Measurements from ENCODE around the gene SUGCT. TPM values are rescaled to one million over a fixed set of nuclear protein-coding genes. Genes with fewer than 3 reads are reported as not detected.

SUGCT gene
- total and polyA plus RNA-seq, 2 of the 13 experiments (the other 11 are each of a cell fraction or from before 2014, with no cell fraction given), result 10.1 to 22.2 TPM

DNA sequence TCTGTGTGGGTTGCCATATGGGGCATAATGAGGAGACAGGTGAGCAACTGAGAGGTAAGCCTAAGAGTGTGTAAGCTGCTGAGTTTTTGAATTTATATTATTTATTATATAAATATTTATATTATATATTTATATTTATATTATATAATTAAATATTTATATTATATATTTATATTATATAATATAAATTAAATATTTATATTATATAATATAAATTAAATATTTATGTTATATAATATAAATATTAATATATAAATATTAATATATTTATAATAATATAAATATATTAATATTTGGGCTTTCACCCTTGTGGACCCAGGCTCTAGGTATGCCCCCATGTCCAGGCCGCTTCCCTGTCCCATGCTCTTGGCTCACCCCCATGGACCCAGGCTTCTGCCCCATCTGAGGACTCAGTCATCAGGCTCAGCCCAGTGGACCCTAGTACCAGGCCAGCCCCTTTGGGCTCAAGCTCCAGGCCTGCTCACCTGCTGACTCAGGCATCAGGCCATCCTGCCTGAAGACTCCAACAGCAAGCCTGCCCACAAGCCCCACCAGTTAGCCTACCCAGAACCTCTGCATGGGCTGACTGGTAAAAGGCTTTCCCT lies 755.4 kb downstream of the SUGCT start (continued):
- TF ChIP-seq CEBPB (IDR thresholded peaks at IDR 0.05; ENCODE audit: borderline replicate concordance, low read depth, low read length), result no peak
- TF ChIP-seq NR2C2 (CRISPR knock-in tag; IDR thresholded peaks at IDR 0.05; ENCODE audit: borderline replicate concordance), result no peak
- TF ChIP-seq TBL1XR1 (IDR thresholded peaks at IDR 0.05; ENCODE audit: borderline replicate concordance, low read length, partially characterized antibody), result no peak
- TF ChIP-seq ZNF776 (CRISPR knock-in tag; IDR thresholded peaks at IDR 0.05), result no peak
- TF ChIP-seq NONO (IDR thresholded peaks at IDR 0.05), result no peak
- TF ChIP-seq NONO (CRISPR knock-in tag; conservative IDR thresholded peaks at IDR 0.05), result no peak
- no peak for TF ChIP-seq ZNF552 (CRISPR knock-in tag; IDR thresholded peaks at IDR 0.05; ENCODE audit: borderline replicate concordance)
- TF ChIP-seq, protein P1, sequence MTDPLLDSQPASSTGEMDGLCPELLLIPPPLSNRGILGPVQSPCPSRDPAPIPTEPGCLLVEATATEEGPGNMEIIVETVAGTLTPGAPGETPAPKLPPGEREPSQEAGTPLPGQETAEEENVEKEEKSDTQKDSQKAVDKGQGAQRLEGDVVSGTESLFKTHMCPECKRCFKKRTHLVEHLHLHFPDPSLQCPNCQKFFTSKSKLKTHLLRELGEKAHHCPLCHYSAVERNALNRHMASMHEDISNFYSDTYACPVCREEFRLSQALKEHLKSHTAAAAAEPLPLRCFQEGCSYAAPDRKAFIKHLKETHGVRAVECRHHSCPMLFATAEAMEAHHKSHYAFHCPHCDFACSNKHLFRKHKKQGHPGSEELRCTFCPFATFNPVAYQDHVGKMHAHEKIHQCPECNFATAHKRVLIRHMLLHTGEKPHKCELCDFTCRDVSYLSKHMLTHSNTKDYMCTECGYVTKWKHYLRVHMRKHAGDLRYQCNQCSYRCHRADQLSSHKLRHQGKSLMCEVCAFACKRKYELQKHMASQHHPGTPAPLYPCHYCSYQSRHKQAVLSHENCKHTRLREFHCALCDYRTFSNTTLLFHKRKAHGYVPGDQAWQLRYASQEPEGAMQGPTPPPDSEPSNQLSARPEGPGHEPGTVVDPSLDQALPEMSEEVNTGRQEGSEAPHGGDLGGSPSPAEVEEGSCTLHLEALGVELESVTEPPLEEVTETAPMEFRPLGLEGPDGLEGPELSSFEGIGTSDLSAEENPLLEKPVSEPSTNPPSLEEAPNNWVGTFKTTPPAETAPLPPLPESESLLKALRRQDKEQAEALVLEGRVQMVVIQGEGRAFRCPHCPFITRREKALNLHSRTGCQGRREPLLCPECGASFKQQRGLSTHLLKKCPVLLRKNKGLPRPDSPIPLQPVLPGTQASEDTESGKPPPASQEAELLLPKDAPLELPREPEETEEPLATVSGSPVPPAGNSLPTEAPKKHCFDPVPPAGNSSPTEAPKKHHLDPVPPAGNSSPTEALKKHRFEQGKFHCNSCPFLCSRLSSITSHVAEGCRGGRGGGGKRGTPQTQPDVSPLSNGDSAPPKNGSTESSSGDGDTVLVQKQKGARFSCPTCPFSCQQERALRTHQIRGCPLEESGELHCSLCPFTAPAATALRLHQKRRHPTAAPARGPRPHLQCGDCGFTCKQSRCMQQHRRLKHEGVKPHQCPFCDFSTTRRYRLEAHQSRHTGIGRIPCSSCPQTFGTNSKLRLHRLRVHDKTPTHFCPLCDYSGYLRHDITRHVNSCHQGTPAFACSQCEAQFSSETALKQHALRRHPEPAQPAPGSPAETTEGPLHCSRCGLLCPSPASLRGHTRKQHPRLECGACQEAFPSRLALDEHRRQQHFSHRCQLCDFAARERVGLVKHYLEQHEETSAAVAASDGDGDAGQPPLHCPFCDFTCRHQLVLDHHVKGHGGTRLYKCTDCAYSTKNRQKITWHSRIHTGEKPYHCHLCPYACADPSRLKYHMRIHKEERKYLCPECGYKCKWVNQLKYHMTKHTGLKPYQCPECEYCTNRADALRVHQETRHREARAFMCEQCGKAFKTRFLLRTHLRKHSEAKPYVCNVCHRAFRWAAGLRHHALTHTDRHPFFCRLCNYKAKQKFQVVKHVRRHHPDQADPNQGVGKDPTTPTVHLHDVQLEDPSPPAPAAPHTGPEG (CRISPR knock-in tag; IDR thresholded peaks at IDR 0.05), result no peak
